Measurements from ENCODE around the gene LRIT3. TPM values are rescaled to one million over a fixed set of nuclear protein-coding genes. Genes with fewer than 3 reads are reported as not detected.

The LRIT3 gene
- total and polyA plus RNA-seq, 7 donors: 0.03 to 0.08 (median 0.06) TPM; not detected in 1

GRCh38 chr4:109877400-109877799, 29.5 kb downstream of the LRIT3 start:
- H3K9me3 ChIP-seq: no peaks in the 10 kb centered on the region
- intact Hi-C loops (cut with DNase I): no loop called here
- WGBS, 3 donors: 22 to 42% (median 41%) methylated on average over 3 of the region's 3 CpGs

GRCh38 chr4:109878355-109878754, 30.4 kb downstream of the LRIT3 start:
- H3K36me3 ChIP-seq (ENCODE audit: insufficient read depth in 1 of 2, low read depth in 1 of 2): no peaks in the 10 kb centered on the region
- ATAC-seq: no peak
- H3K27me3 ChIP-seq (ENCODE audit: insufficient read depth in 3 of 3, low read length in 2 of 3): no peaks in the 10 kb centered on the region
- intact Hi-C loops (cut with DNase I): no loop called here
- H3K4me3 ChIP-seq: no peak overlapping the region
- H3K27ac ChIP-seq: no peak overlapping the region
- no peaks in the 10 kb centered on the region for H3K9me3 ChIP-seq
- no peak for TF ChIP-seq CTCF (IDR thresholded peaks at IDR 0.05)
- WGBS, 3 donors: 77 to 93% (median 81%) methylated on average over 2 of the region's 2 CpGs
- DNase-seq: no peak
- H3K4me1 ChIP-seq: peaks cover 9% of the 10 kb centered on the region

More at GRCh38 chr4:109877400-109877799, 29.5 kb downstream of the LRIT3 start:
- Histone ChIP-seq H3K27me3 (ENCODE audit: insufficient read depth in 3 of 3, low read length in 2 of 3) (no peaks in the 10 kb centered on the region), H3K27ac (peak overlapping the region; percentile 46), H3K4me1 (peaks cover 9% of the 10 kb centered on the region), H3K4me3 (no peak overlapping the region), H3K36me3 (ENCODE audit: insufficient read depth in 1 of 2, low read depth in 1 of 2) (no peaks in the 10 kb centered on the region)
- DNase-seq (no peak), ATAC-seq (peak in 3 of 4 donors; percentile 13 to 54 (median 44))
- no peak for TF ChIP-seq CTCF (IDR thresholded peaks at IDR 0.05)

- Histone ChIP-seq H3K27ac (no peak overlapping the region), H3K36me3 (ENCODE audit: insufficient read depth in 1 of 2, low read depth in 1 of 2) (no peaks in the 10 kb centered on the region), H3K9me3 (no peaks in the 10 kb centered on the region), H3K27me3 (ENCODE audit: insufficient read depth in 3 of 3, low read length in 2 of 3) (no peaks in the 10 kb centered on the region), H3K4me3 (no peak overlapping the region), H3K4me1 (peaks cover 9% of the 10 kb centered on the region)
- ATAC-seq (peak in 2 of 4 donors; percentile 10 to 47), DNase-seq (no peak)
- WGBS, 3 donors: 34 to 57% (median 40%) methylated on average over 12 of the region's 12 CpGs
- intact Hi-C loops (cut with DNase I): no loop called here
- TF ChIP-seq CTCF (IDR thresholded peaks at IDR 0.05): no peak
Observed at GRCh38 chr4:109879081-109879480, 31.2 kb downstream of the LRIT3 start.

- intact Hi-C loops (cut with DNase I): no loop called here
- WGBS, 3 donors: 75 to 83% (median 80%) methylated on average over 7 of the region's 7 CpGs
- DNase-seq (no peak), ATAC-seq (no peak)
- no peak for TF ChIP-seq CTCF (IDR thresholded peaks at IDR 0.05)
- no peak overlapping the region for H3K27ac ChIP-seq
- no peaks in the 10 kb centered on the region for H3K36me3 ChIP-seq (ENCODE audit: insufficient read depth in 1 of 2, low read depth in 1 of 2)
- no peaks in the 10 kb centered on the region for H3K27me3 ChIP-seq (ENCODE audit: insufficient read depth in 3 of 3, low read length in 2 of 3)
- H3K4me1 ChIP-seq: peaks cover 9% of the 10 kb centered on the region
- H3K9me3 ChIP-seq: no peaks in the 10 kb centered on the region
- no peak overlapping the region for H3K4me3 ChIP-seq
Observed at GRCh38 chr4:109879636-109880314, 31.9 kb downstream of the LRIT3 start.

- Histone ChIP-seq H3K4me3 (no peak overlapping the region), H3K36me3 (ENCODE audit: insufficient read depth in 1 of 2, low read depth in 1 of 2) (no peaks in the 10 kb centered on the region), H3K27me3 (ENCODE audit: insufficient read depth in 3 of 3, low read length in 2 of 3) (no peaks in the 10 kb centered on the region), H3K9me3 (no peaks in the 10 kb centered on the region), H3K4me1 (peaks cover 21% of the 10 kb centered on the region), H3K27ac (peak overlapping the region; percentile 41)
- no peak for TF ChIP-seq CTCF (IDR thresholded peaks at IDR 0.05)
- no peak for DNase-seq
- peak; percentile 28 to 75 (median 46) for ATAC-seq
- intact Hi-C loops (cut with DNase I): no loop called here
Observed at GRCh38 chr4:109886303-109886702, 38.4 kb downstream of the LRIT3 start.

Data from psoas muscle (tissue), 8 donors.